MCF 10A (cell line): ENCODE data around the gene ESR1. TPM values are rescaled to one million over a fixed set of nuclear protein-coding genes. Genes with fewer than 3 reads are reported as not detected.
"Not testable (repeated sequence)": the region's sequence is repeated elsewhere in the genome, so short reads cannot be mapped to it uniquely, and the experiment has no call there.

Experiments used
- BruUV-seq: library from RNA; stranded (reverse); fragments of 400-500 nt; replicated peaks from 2 replicates; lab custom pipeline; 2021; lab: Mats Ljungman, UMichigan
- CTCF ChIA-PET: fragments of 300-600 bp; sonication (Branson Sonifier 250); formaldehyde crosslinking; extraction: SDS; loops from one replicate; lab custom pipeline; 2021; ENCODE audit warnings: antibody characterized with exemption, inconsistent platforms; lab: Yijun Ruan, JAX
- POLR2A ChIA-PET: fragments of 300-600, 350-650 bp; sonication (Branson Sonifier 250); formaldehyde crosslinking; extraction: SDS; loops from one replicate; lab custom pipeline; 2020; ENCODE audit warnings: antibody characterized with exemption, inconsistent platforms; lab: Yijun Ruan, JAX
- DNase-seq: peaks from one replicate; pipeline ENCODE4 v3.0.0-alpha.2; 2018; ENCODE audit not compliant: unreplicated experiment
- H3K27ac Mint-ChIP-seq: one replicate; pipeline ENCODE4 v1.8.0; 2022; ENCODE audit warnings: mild to moderate bottlenecking, low read depth, mixed read lengths; ENCODE audit not compliant: unreplicated experiment
- H3K27me3 Mint-ChIP-seq: one replicate; pipeline ENCODE4 v1.8.0; 2022; ENCODE audit warnings: mixed read lengths; ENCODE audit not compliant: insufficient read depth, unreplicated experiment
- H3K36me3 Mint-ChIP-seq: one replicate; pipeline ENCODE4 v1.8.0; 2022; ENCODE audit warnings: mild to moderate bottlenecking, moderate library complexity, mixed read lengths; ENCODE audit not compliant: insufficient read depth, unreplicated experiment
- H3K4me1 Mint-ChIP-seq: one replicate; pipeline ENCODE4 v1.8.0; 2022; ENCODE audit warnings: mixed read lengths; ENCODE audit not compliant: insufficient read depth, unreplicated experiment
- H3K4me3 Mint-ChIP-seq: one replicate; pipeline ENCODE4 v1.8.0; 2022; ENCODE audit warnings: mild to moderate bottlenecking, moderate library complexity, mixed read lengths; ENCODE audit not compliant: unreplicated experiment
- H3K9me3 Mint-ChIP-seq: one replicate; pipeline ENCODE4 v1.8.0; 2022; ENCODE audit warnings: mixed read lengths; ENCODE audit not compliant: unreplicated experiment
- intact Hi-C: fragments of 100-400 bp; cut with micrococcal nuclease; formaldehyde crosslinking; loops from 2 replicates; pipeline ENCODE4 v1.14.1; 2022
- total RNA-seq: library from RNA; stranded (reverse); gene quantifications from 2 replicates; pipeline ENCODE4 v1.2.3, GENCODE V29; 2022
- TF ChIP-seq, protein P1 (sequence below): fragments of 200-600 bp; IDR thresholded peaks from one replicate; pipeline ENCODE4 v1.8.0; 2022; ENCODE audit warnings: antibody characterized with exemption, mild to moderate bottlenecking; ENCODE audit not compliant: unreplicated experiment

ESR1 gene
- total RNA-seq, 1 experiment from 2014 or later = 0.05 TPM

DNA sequence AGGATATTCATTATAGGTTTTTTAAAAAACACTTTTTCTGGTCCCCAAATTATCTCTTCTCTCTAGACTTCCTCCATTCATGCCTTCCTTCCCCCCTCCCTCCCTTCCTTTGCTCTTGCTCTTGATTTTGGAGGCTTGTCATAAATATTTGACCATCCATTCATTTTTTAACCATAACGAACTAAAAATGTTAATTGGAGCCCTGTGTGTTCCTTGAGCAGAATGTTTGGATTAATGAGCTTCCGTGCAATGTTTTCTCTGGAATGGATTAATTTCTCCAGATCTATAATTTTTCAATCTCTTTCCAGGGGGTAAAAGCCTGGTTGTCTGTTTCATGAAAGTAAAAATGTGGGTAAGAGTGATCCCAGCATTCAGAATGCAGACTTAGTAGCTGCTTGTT, 155.5 kb downstream of the ESR1 start:
- CTCF ChIA-PET = interaction anchor here (1.1 to 1.5 kb wide), 2 partner anchors 10 to 162 kb away, joined by 3 to 7 read pairs; no protein-coding TSS in a partner anchor
- no peak overlapping the region for H3K27ac Mint-ChIP-seq
- no peak for DNase-seq
- intact Hi-C loops = no loop called here
- peaks cover 8% of the 10 kb centered on the region for H3K4me1 Mint-ChIP-seq
- H3K9me3 Mint-ChIP-seq = peaks cover 17% of the 10 kb centered on the region
- POLR2A ChIA-PET = no interaction called here
- TF ChIP-seq, protein P1, sequence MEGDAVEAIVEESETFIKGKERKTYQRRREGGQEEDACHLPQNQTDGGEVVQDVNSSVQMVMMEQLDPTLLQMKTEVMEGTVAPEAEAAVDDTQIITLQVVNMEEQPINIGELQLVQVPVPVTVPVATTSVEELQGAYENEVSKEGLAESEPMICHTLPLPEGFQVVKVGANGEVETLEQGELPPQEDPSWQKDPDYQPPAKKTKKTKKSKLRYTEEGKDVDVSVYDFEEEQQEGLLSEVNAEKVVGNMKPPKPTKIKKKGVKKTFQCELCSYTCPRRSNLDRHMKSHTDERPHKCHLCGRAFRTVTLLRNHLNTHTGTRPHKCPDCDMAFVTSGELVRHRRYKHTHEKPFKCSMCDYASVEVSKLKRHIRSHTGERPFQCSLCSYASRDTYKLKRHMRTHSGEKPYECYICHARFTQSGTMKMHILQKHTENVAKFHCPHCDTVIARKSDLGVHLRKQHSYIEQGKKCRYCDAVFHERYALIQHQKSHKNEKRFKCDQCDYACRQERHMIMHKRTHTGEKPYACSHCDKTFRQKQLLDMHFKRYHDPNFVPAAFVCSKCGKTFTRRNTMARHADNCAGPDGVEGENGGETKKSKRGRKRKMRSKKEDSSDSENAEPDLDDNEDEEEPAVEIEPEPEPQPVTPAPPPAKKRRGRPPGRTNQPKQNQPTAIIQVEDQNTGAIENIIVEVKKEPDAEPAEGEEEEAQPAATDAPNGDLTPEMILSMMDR = no peak
- H3K36me3 Mint-ChIP-seq = no peaks in the 10 kb centered on the region
- H3K4me3 Mint-ChIP-seq = no peak overlapping the region
- no TSS peak for BruUV-seq
- H3K27me3 Mint-ChIP-seq = no peaks in the 10 kb centered on the region

DNA sequence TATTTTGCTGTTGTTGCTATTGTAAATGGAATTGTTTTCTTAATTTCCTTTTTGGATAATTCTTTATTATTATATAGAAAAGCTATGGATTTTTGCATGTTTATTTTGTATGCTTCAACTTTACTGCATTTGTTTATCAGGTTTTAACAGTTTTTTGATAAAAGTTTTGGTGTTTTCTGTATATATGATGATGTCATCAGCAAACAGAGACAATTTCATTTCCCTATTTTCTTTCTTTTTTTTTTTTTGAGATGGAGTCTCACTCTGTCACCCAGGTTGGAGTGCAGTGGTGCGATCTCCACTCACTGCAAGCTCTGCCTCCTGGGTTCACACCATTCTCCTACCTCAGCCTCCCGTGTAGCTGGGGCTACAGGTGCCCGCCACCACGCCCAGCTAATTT, 156.9 kb downstream of the ESR1 start:
- peaks cover 17% of the 10 kb centered on the region for H3K9me3 Mint-ChIP-seq
- BruUV-seq, H3K27me3 Mint-ChIP-seq, H3K4me3 Mint-ChIP-seq, POLR2A ChIA-PET, intact Hi-C loops, H3K4me1 Mint-ChIP-seq, DNase-seq, H3K36me3 Mint-ChIP-seq, H3K27ac Mint-ChIP-seq: not testable (repeated sequence)
- CTCF ChIA-PET = interaction anchor here (1.5 kb wide), 1 partner anchor 160 kb away, joined by 7 read pairs; no protein-coding TSS in a partner anchor

DNA sequence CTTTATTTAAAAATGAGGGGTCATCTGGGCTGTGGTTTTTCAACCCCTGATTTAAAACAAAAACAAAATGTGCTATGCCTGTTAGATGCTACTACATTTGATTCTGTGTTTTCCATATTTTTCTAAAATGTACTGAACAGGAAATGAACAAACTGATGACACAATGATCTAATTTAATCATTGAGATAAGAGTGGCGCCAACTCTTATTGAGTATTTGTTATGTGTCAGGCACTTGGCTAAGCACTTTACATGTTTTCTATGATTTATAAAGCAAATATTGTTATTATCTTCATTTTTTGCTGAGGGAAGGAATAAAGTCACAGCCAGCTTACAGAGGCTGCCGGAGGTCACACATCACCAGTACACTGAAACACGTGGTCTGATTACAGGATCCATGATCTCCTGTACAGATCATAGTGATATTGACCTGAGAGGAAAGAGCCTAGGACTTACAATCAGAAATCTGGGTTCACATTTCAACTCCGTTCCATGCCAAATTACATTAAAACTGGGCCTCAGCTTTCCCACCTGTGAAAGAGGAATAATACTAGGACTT, 166.7 kb downstream of the ESR1 start:
- BruUV-seq = no TSS peak
- CTCF ChIA-PET = no interaction called here
- no peak overlapping the region for H3K4me3 Mint-ChIP-seq
- H3K9me3 Mint-ChIP-seq = no peaks in the 10 kb centered on the region
- no peak overlapping the region for H3K27ac Mint-ChIP-seq
- H3K4me1 Mint-ChIP-seq = no peaks in the 10 kb centered on the region
- no peaks in the 10 kb centered on the region for H3K36me3 Mint-ChIP-seq
- POLR2A ChIA-PET = no interaction called here
- intact Hi-C loops = no loop called here
- TF ChIP-seq, protein P1 = no peak
- H3K27me3 Mint-ChIP-seq = no peaks in the 10 kb centered on the region
- DNase-seq = no peak

DNA sequence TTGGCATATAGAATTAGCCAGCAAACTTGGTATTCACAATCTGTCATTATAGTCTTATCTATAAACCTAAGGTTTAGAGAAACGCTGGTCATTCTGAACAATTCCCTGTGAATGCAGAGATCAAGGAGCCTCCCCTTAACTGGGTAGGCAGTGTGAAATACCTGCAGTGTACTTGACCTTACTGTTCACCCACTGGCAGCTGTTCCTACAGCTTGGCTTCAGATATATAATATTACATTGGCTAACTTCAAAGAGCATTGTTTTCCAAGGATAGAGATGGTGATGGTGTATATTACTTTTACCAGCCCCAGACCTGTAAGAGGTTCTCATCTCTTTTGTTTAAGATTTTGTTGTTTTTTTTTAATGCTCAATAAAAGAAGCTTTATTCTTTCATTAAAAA, 168.3 kb downstream of the ESR1 start:
- H3K36me3 Mint-ChIP-seq = no peaks in the 10 kb centered on the region
- BruUV-seq = no TSS peak
- CTCF ChIA-PET = interaction anchor here (0.5 to 0.9 kb wide), 2 partner anchors 17 to 49 kb away, joined by 4 read pairs; no protein-coding TSS in a partner anchor

DNA sequence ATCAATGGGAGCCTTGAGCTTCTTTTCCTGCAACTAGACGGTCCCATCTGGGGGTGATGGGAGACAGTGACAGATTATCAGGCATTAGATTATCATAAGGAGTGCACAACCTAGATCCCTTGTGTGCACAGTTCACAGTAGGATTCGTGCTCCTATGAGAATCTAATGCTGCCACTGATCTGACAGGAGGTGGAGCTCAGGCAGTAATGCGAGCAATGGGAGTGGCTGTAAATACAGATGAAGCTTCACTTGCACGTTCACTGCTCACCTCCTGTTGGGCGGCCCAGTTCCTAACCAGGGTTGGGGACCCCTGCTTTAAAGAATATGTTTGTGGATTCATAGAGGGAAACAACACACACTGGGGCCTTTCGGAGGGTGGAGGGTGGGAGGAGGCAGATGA, 180.7 kb downstream of the ESR1 start:
- intact Hi-C loops, H3K4me1 Mint-ChIP-seq, H3K36me3 Mint-ChIP-seq, POLR2A ChIA-PET, CTCF ChIA-PET, H3K27ac Mint-ChIP-seq, H3K27me3 Mint-ChIP-seq, H3K4me3 Mint-ChIP-seq, BruUV-seq, DNase-seq, H3K9me3 Mint-ChIP-seq: not testable (repeated sequence)

More for the DNA sequence above, 168.3 kb downstream of the ESR1 start:
- no peaks in the 10 kb centered on the region for H3K27me3 Mint-ChIP-seq
- DNase-seq = no peak
- TF ChIP-seq, protein P1 = no peak
- no peak overlapping the region for H3K27ac Mint-ChIP-seq
- POLR2A ChIA-PET = interaction anchor here (0.6 kb wide), 1 partner anchor 79 kb away, joined by 3 read pairs; no protein-coding TSS in a partner anchor
- H3K4me1 Mint-ChIP-seq = no peaks in the 10 kb centered on the region
- H3K9me3 Mint-ChIP-seq = no peaks in the 10 kb centered on the region
- H3K4me3 Mint-ChIP-seq = no peak overlapping the region
- intact Hi-C loops = no loop called here
